Right atrium auricular region (tissue), 2 donors: ENCODE data around the gene OPTC. TPM values are rescaled to one million over a fixed set of nuclear protein-coding genes. Genes with fewer than 3 reads are reported as not detected.

ENCODE experiments used
- DNase-seq: peaks from one replicate; pipeline ENCODE4 v3.0.0-alpha.2; 2019; ENCODE audit warnings: low spot score
- H3K27ac ChIP-seq, 2 donors: fragments of 200-600 bp; sonication (generic); 1 replicate in 1 of 2; 2 replicates in 1 of 2; pipeline ENCODE4 v1.5.1; 2016 to 2019
- H3K27me3 ChIP-seq, 2 donors: fragments of 200-600 bp; sonication (generic); one replicate each; pipeline versions ENCODE4 v1.5.1 to v1.6.0; 2017 to 2019
- H3K36me3 ChIP-seq: fragments of 200-600 bp; sonication (generic); one replicate; pipeline ENCODE4 v1.5.1; 2016
- H3K4me1 ChIP-seq, 2 donors: fragments of 200-600 bp; sonication (generic); one replicate each; pipeline versions ENCODE4 v1.5.1 to v1.6.0; 2017 to 2019
- H3K4me3 ChIP-seq, 2 donors: fragments of 200-600 bp; sonication (generic); 1 replicate in 1 of 2; 2 replicates in 1 of 2; pipeline ENCODE4 v1.5.1; 2017 to 2019; ENCODE audit warnings: mild to moderate bottlenecking in 1 of 2, moderate library complexity in 1 of 2
- H3K9me3 ChIP-seq, 2 donors: fragments of 200-600 bp; sonication (generic); one replicate each; pipeline ENCODE4 v1.5.1; 2019
- total RNA-seq, 2 donors: library from RNA; depleted of rRNA; stranded (reverse); fragments of >200 nt; gene quantifications; one replicate each; pipeline ENCODE4 v1.1.0, GENCODE V29; 2016
- TF ChIP-seq, protein P1 (sequence below), 2 donors: fragments of 200-600 bp; sonication (generic); IDR thresholded peaks; one replicate each; pipeline ENCODE4 v1.5.1; 2019; ENCODE audit warnings: antibody characterized with exemption in 2 of 2

Gene OPTC
- total RNA-seq, 2 donors from 2014 or later = not detected

GRCh38 chr1:203455706-203456105 is 38.2 kb upstream of the OPTC start:
- Histone ChIP-seq H3K36me3 (no peaks in the 10 kb centered on the region), H3K27me3 (no peaks in the 10 kb centered on the region)
- TF ChIP-seq, protein P1, sequence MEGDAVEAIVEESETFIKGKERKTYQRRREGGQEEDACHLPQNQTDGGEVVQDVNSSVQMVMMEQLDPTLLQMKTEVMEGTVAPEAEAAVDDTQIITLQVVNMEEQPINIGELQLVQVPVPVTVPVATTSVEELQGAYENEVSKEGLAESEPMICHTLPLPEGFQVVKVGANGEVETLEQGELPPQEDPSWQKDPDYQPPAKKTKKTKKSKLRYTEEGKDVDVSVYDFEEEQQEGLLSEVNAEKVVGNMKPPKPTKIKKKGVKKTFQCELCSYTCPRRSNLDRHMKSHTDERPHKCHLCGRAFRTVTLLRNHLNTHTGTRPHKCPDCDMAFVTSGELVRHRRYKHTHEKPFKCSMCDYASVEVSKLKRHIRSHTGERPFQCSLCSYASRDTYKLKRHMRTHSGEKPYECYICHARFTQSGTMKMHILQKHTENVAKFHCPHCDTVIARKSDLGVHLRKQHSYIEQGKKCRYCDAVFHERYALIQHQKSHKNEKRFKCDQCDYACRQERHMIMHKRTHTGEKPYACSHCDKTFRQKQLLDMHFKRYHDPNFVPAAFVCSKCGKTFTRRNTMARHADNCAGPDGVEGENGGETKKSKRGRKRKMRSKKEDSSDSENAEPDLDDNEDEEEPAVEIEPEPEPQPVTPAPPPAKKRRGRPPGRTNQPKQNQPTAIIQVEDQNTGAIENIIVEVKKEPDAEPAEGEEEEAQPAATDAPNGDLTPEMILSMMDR (IDR thresholded peaks at IDR 0.05) = no peak

GRCh38 chr1:203456577-203456976 is 37.4 kb upstream of the OPTC start:
- no peak overlapping the region for H3K27ac ChIP-seq
- no peak for DNase-seq
- TF ChIP-seq, protein P1 (IDR thresholded peaks at IDR 0.05) = no peak
- H3K36me3 ChIP-seq = no peaks in the 10 kb centered on the region
- H3K4me3 ChIP-seq = no peak overlapping the region
- no peaks in the 10 kb centered on the region for H3K9me3 ChIP-seq
- H3K4me1 ChIP-seq = no peaks in the 10 kb centered on the region
- no peaks in the 10 kb centered on the region for H3K27me3 ChIP-seq

More at GRCh38 chr1:203455706-203456105, 38.2 kb upstream of the OPTC start:
- H3K4me1 ChIP-seq = peaks cover 0 to 1% of the 10 kb centered on the region in 2 donors
- H3K27ac ChIP-seq = no peak overlapping the region
- no peak overlapping the region for H3K4me3 ChIP-seq
- DNase-seq = no peak
- no peaks in the 10 kb centered on the region for H3K9me3 ChIP-seq

DNA sequence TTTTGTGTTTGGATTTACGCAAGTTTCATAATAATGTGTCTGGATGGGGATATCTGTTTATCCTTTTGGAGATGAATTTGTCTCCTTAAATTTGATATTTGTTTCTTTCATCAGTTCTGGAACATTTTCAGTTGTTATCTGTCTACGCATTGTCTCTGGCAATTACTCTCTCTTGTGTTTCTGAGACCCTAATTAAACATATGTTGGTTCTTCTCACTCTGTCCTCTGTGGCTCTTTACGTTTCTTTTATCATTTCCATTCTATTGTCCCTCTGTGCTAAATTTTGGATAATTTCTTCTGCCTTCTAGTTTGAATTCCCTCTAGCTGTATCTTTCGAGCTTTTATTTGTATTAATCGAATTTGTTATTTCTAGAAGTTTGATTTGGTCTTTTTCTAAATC is 35.9 kb upstream of the OPTC start:
- Histone ChIP-seq H3K4me3 (no peak overlapping the region), H3K4me1 (peaks cover 0 to 2% of the 10 kb centered on the region in 2 donors), H3K36me3 (no peaks in the 10 kb centered on the region), H3K27ac (no peak overlapping the region), H3K27me3 (no peaks in the 10 kb centered on the region), H3K9me3 (no peaks in the 10 kb centered on the region)
- TF ChIP-seq, protein P1 (IDR thresholded peaks at IDR 0.05) = no peak
- no peak for DNase-seq

GRCh38 chr1:203459671-203460201 is 34.2 kb upstream of the OPTC start:
- H3K4me3 ChIP-seq = no peak overlapping the region

DNA sequence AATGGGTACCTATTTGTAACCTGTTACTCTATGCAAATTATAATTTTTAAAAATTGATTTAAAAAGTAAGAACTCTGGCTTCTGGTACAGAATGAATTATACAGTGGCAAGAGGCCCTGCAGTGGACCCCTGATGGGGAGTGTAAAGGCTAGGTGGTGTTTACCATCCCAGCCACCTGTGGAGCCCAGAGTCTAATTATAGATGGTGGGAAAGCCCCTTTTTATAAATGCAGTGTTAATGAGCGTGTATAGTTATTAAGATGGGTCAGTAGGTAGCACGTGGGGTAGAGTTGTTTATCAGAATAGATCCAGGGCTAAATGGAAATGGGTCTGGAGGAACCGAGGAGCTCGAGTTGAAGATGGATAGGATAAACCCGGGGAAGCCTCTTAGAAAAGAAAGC is 32.2 kb upstream of the OPTC start:
- Histone ChIP-seq H3K9me3 (no peaks in the 10 kb centered on the region), H3K4me1 (peaks cover 0 to 36% of the 10 kb centered on the region in 2 donors), H3K27ac (no peak overlapping the region), H3K27me3 (no peaks in the 10 kb centered on the region), H3K36me3 (no peaks in the 10 kb centered on the region), H3K4me3 (no peak overlapping the region)
- DNase-seq = no peak
- TF ChIP-seq, protein P1 (IDR thresholded peaks at IDR 0.05) = no peak

More at GRCh38 chr1:203459671-203460201, 34.2 kb upstream of the OPTC start:
- Histone ChIP-seq H3K27me3 (no peaks in the 10 kb centered on the region), H3K27ac (no peak overlapping the region), H3K4me1 (peaks cover 0 to 16% of the 10 kb centered on the region in 2 donors), H3K9me3 (no peaks in the 10 kb centered on the region), H3K36me3 (no peaks in the 10 kb centered on the region)
- TF ChIP-seq, protein P1 (IDR thresholded peaks at IDR 0.05) = no peak
- no peak for DNase-seq

- TF ChIP-seq, protein P1 (IDR thresholded peaks at IDR 0.05) = no peak
- H3K9me3 ChIP-seq = no peaks in the 10 kb centered on the region
- H3K27ac ChIP-seq = no peak overlapping the region
- H3K27me3 ChIP-seq = no peaks in the 10 kb centered on the region
- DNase-seq = no peak
- H3K4me3 ChIP-seq = no peak overlapping the region
- H3K36me3 ChIP-seq = no peaks in the 10 kb centered on the region
- H3K4me1 ChIP-seq = peaks cover 0 to 40% of the 10 kb centered on the region in 2 donors
Measured at GRCh38 chr1:203462143-203462542, 31.8 kb upstream of the OPTC start.
